Brain microvascular endothelial cell (primary cell): ENCODE data around the gene MRS2.
A peak's percentile ranks its signal among the peaks of the same experiment; 100 is the strongest.
"Not testable (repeated sequence)": the region's sequence is repeated elsewhere in the genome, so short reads cannot be mapped to it uniquely, and the experiment has no call there.

Source experiments
- DNase-seq: peaks from one replicate; pipeline ENCODE4 v3.0.0-alpha.2; 2020
- H3K27ac ChIP-seq: fragments of 250-450 bp; sonication (Bioruptor Pico); 2 replicates; pipeline ENCODE4 v1.5.1; 2020; ENCODE audit warnings: mild to moderate bottlenecking, moderate library complexity
- H3K27me3 ChIP-seq: fragments of 250-450 bp; sonication (Bioruptor Pico); replicated peaks from 2 replicates; pipeline ENCODE4 v1.5.1; 2020; ENCODE audit warnings: mild to moderate bottlenecking
- H3K36me3 ChIP-seq: fragments of 250-450 bp; sonication (Bioruptor Pico); replicated peaks from 2 replicates; pipeline ENCODE4 v1.5.1; 2020; ENCODE audit warnings: mild to moderate bottlenecking
- H3K4me3 ChIP-seq: 2 replicates; pipeline ENCODE4 v1.5.1; 2011; ENCODE audit warnings: low read depth, mild to moderate bottlenecking, control low read depth, low read length, moderate library complexity
- in situ Hi-C: cut with HindIII; loops from 2 replicates; pipeline ENCODE4 v1.10.0; 2017; ENCODE audit warnings: low sequenced_read_pairs, low pct_ligation_motif_present
- TF ChIP-seq, protein P1 (sequence below): IDR thresholded peaks from 2 replicates; pipeline ENCODE4 v1.5.1; 2011; ENCODE audit warnings: low read depth, mild to moderate bottlenecking, moderate library complexity, low read length, control low read depth, inconsistent platforms; ENCODE audit errors: missing control alignments

The MRS2 gene

DNA sequence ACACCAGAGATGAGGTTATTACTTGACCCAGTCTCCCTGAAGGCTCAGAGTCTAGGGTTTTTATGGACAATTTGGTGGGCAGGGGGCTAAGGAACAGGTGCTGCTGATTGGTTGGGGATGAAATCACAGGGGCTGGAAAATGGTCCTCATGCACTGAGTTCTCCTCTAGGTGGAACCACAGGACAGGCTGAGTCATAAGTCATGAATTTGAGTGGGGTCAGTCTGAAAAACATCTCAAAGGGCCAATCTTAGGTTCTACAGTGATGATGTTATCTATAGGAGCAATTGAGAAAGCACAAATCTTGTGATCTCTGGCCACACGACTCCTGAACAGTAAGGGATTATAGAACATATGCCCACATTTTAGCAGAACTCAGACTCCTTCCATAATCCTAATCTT lies 5.9 kb upstream of the MRS2 start:
- no peaks in the 10 kb centered on the region for H3K27me3 ChIP-seq
- no peaks in the 10 kb centered on the region for H3K36me3 ChIP-seq
- no peak overlapping the region for H3K27ac ChIP-seq
- no peak for DNase-seq
- in situ Hi-C loops, result no loop called here
- no peak overlapping the region for H3K4me3 ChIP-seq
- TF ChIP-seq, protein P1, sequence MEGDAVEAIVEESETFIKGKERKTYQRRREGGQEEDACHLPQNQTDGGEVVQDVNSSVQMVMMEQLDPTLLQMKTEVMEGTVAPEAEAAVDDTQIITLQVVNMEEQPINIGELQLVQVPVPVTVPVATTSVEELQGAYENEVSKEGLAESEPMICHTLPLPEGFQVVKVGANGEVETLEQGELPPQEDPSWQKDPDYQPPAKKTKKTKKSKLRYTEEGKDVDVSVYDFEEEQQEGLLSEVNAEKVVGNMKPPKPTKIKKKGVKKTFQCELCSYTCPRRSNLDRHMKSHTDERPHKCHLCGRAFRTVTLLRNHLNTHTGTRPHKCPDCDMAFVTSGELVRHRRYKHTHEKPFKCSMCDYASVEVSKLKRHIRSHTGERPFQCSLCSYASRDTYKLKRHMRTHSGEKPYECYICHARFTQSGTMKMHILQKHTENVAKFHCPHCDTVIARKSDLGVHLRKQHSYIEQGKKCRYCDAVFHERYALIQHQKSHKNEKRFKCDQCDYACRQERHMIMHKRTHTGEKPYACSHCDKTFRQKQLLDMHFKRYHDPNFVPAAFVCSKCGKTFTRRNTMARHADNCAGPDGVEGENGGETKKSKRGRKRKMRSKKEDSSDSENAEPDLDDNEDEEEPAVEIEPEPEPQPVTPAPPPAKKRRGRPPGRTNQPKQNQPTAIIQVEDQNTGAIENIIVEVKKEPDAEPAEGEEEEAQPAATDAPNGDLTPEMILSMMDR, result no peak

DNA sequence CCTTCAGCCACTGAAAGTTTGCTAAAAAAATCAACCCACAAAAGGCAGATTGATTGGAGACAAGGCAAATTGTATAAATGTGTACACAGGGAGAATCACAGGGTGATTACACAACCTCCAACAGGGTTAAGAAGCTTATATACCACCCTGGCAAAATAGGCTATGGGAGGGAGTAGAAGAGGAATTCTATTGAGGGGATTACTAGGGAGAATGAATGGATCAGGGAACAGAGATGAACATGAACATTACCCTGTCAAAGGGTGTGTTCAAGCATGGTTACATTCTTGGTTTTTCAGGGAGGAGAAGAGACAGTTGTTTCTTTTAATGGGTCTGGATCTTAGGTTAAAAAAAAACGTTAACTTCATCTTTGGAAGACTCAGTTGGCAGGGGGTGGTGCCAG lies 5.1 kb upstream of the MRS2 start:
- Histone ChIP-seq H3K4me3 (no peak overlapping the region), H3K36me3 (no peaks in the 10 kb centered on the region), H3K27me3 (no peaks in the 10 kb centered on the region), H3K27ac (no peak overlapping the region)
- no peak for DNase-seq
- TF ChIP-seq, protein P1, result no peak
- in situ Hi-C loops, result no loop called here

DNA sequence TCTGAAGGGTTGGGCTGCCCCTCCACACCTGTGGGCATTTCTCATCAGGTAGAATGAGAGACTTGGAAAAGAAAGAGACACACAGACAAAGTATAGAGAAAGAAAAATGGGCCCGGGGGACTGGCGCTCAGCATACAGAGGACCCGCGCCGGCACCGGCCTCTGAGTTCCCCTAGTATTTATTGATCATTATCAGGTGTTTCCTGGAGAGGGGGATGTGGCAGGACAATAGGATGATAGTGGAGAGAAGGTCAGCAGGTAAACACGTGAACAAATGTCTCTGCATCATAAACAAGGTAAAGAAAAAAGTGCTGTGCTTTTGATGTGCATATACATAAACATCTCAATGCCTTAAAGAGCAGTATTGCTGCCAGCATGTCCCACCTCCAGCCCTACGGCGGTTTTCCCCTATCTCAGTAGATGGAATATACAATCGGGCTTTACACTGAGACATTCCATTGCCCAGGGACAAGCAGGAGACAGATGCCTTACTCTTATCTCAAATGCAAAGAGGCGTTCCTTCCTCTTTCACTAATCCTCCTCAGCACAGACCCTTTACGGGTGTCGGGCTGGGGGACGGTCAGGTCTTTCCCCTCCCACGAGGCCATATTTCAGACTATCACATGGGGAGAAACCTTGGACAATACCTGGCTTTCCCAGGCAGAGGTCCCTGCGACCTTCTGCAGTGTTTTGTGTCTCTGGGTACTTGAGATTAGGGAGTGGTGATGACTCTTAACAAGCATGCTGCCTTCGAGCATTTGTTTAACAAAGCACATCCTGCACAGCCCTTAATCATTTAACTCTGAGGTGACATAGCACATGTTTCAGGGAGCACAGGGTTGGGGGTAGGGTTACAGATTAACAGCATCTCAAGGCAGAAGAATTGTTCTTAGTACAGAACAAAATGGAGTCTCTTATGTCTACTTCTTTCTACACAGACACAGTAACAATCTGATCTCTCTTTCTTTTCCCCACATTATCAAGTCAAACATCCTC lies 2.4 kb upstream of the MRS2 start:
- DNase-seq, H3K27ac ChIP-seq, H3K27me3 ChIP-seq, H3K4me3 ChIP-seq, in situ Hi-C loops, H3K36me3 ChIP-seq: not testable (repeated sequence)

DNA sequence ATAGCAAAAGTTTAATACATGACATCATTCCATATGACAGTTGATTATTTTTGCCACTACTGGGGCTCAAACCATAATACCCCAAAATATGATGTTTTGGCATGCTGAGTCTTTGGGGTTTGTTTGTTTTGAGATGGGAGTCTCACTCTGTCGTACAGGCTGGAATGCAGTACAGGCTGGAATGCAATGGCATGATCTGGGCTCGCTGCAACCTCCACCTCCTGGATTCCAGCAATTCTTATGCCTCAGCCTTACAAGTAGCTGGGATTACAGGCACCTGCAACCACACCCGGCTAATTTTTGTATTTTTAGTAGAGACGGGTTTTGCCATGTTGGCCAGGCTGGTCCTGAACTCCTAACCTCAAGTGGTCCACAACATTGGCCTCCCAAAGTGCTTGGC lies 1.3 kb upstream of the MRS2 start:
- Histone ChIP-seq H3K36me3 (peaks cover 9% of the 10 kb centered on the region), H3K27me3 (no peaks in the 10 kb centered on the region), H3K4me3 (no peak overlapping the region), H3K27ac (no peak overlapping the region)
- no peak for DNase-seq
- TF ChIP-seq, protein P1, result no peak
- in situ Hi-C loops, result no loop called here

DNA sequence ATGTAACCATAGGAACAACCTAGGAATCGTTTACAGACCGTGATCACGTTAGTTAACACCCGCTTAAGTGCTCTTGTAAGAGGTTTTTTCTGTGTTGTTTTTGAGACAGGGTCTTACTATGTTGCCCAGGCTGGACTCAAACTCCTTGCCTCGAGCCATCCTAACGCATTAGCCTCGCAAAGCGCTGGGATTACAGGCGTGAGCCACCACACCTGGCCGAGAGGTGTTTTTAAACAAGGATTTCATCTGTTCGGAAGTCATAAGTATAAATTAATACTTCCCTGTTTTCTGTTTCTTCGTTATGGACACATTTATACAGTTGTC lies 727 bp downstream of the MRS2 start:
- in situ Hi-C loops, result no loop called here
- peak overlapping the region; percentile 98 for H3K4me3 ChIP-seq
- H3K27me3 ChIP-seq, result no peaks in the 10 kb centered on the region
- H3K36me3 ChIP-seq, result peaks cover 19% of the 10 kb centered on the region
- no peak overlapping the region for H3K27ac ChIP-seq
- DNase-seq, result no peak
- TF ChIP-seq, protein P1, result no peak

DNA sequence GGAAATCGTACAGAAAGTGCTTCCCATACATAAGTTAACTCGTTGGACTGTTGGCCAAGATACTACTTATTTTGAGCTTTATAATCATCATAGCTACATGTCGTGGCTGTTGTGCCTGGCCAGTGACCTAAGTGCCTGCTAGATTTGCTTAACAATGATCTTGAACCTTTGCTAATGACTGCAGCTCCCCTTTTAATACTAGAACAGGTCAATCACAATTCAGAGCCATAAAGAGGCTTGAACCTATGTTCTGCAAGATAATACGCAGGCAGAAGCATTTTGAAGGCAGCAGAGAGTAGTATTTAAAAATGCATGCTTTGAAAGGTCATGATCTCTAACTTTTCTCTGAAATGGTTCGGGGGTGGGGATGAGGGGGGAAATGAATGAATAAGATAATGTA lies 2.5 kb downstream of the MRS2 start:
- peaks cover 22% of the 10 kb centered on the region for H3K36me3 ChIP-seq
- H3K27me3 ChIP-seq, result no peaks in the 10 kb centered on the region
- in situ Hi-C loops, result no loop called here
- no peak overlapping the region for H3K4me3 ChIP-seq
- H3K27ac ChIP-seq, result no peak overlapping the region
- TF ChIP-seq, protein P1, result no peak
- DNase-seq, result no peak
